HCT116 (cell line): Measurements from ENCODE around the gene JCAD. TPM values are rescaled to one million over a fixed set of nuclear protein-coding genes. Genes with fewer than 3 reads are reported as not detected.

Source experiments
- ATAC-seq: fragments of 200-7000 bp; cut with Tn5 transposase; 2 replicates; pipeline ENCODE4 v1.9.1; 2020; ENCODE audit warnings: mild to moderate bottlenecking, moderate library complexity
- BruUV-seq: library from RNA; stranded (reverse); fragments of 400-500 nt; replicated peaks from 2 replicates; lab custom pipeline; 2021; lab: Mats Ljungman, UMichigan
- CTCF ChIA-PET: fragments of 300-600 bp; sonication (Branson Sonifier 250); formaldehyde crosslinking; loops from one replicate; lab custom pipeline; 2021; ENCODE audit warnings: antibody characterized with exemption; lab: Charles Lee
- POLR2A ChIA-PET: fragments of 300-600, 350-600 bp; sonication (Branson Sonifier 250); formaldehyde crosslinking; loops from one replicate; lab custom pipeline; 2021; ENCODE audit warnings: antibody characterized with exemption; lab: Charles Lee
- RAD21 ChIA-PET, 2 experiments: fragments of 300-600 bp; sonication (Branson Sonifier 250); formaldehyde crosslinking; loops; one replicate each; lab custom pipeline; 2023; ENCODE audit warnings: low total read pairs in 2 of 2; ENCODE audit not compliant: uncharacterized antibody in 2 of 2, unreplicated experiment in 2 of 2, low non-redundant PET in 1 of 2; lab: Charles Lee
- DNase-seq: peaks from one replicate; pipeline ENCODE4 v3.0.0-alpha.2; 2010; ENCODE audit warnings: low read depth, low spot score
- H2AFZ ChIP-seq: fragments of 200-600 bp; shearing (Covaris generic), sonication (generic); 2 replicates; pipeline ENCODE4 v1.6.1; 2017; ENCODE audit warnings: low read depth, mixed run types, mixed read lengths, antibody characterized with exemption, low read length; ENCODE audit not compliant: poor library complexity, severe bottlenecking
- H3K27ac ChIP-seq: 2 replicates; pipeline ENCODE4 v1.5.1; 2012; ENCODE audit warnings: low read depth, low read length
- H3K27me3 ChIP-seq: fragments of 200-600 bp; sonication (generic); 2 replicates; pipeline ENCODE4 v1.6.1; 2016; ENCODE audit warnings: mixed run types, low read length, mixed read lengths; ENCODE audit not compliant: insufficient read depth
- H3K36me3 ChIP-seq, 2 experiments: fragments of 200-500 bp in 1 of 2; fragments of 200-600 bp in 1 of 2; sonication (Bioruptor generic) in 1 of 2; sonication (generic) in 1 of 2; 2 replicates each; pipeline versions ENCODE4 v1.5.1 to v1.6.1; 2014 to 2016; ENCODE audit warnings: low read length in 2 of 2, inconsistent platforms in 1 of 2, mixed read lengths in 1 of 2, mixed run types in 1 of 2; ENCODE audit not compliant: insufficient read depth in 2 of 2, control insufficient read depth in 1 of 2
- H3K4me1 ChIP-seq, 2 experiments: fragments of 200-600 bp in 1 of 2; sonication (generic) in 1 of 2; 2 replicates each; pipeline versions ENCODE4 v1.5.1 to v1.6.1; 2012 to 2017; ENCODE audit warnings: low read length in 2 of 2, inconsistent platforms in 1 of 2, mild to moderate bottlenecking in 1 of 2, mixed read lengths in 1 of 2, mixed run types in 1 of 2, moderate library complexity in 1 of 2; ENCODE audit not compliant: insufficient read depth in 2 of 2, control insufficient read depth in 1 of 2
- H3K4me2 ChIP-seq: fragments of 200-600 bp; sonication (generic); 2 replicates; pipeline ENCODE4 v1.6.1; 2017; ENCODE audit warnings: mixed run types, low read length, mixed read lengths
- H3K4me3 ChIP-seq, 2 experiments: fragments of 200-600 bp in 1 of 2; sonication (generic) in 1 of 2; replicated peaks in 1 of 2; 2 replicates each; pipeline ENCODE4 v1.5.1; 2011 to 2016; ENCODE audit warnings: low read length in 2 of 2, control low read depth in 1 of 2, low read depth in 1 of 2, mild to moderate bottlenecking in 1 of 2, mixed read lengths in 1 of 2, mixed run types in 1 of 2
- H3K79me2 ChIP-seq: fragments of 200-600 bp; sonication (generic); 2 replicates; pipeline ENCODE4 v1.6.1; 2017; ENCODE audit warnings: mild to moderate bottlenecking, mixed run types, low read length, moderate library complexity, mixed read lengths; ENCODE audit not compliant: insufficient read depth
- H3K9ac ChIP-seq: fragments of 200-600 bp; sonication (generic); 2 replicates; pipeline ENCODE4 v1.6.1; 2016; ENCODE audit warnings: low read length, mixed read lengths
- H3K9me2 ChIP-seq: fragments of 200-600 bp; sonication (generic), shearing (Covaris generic); 2 replicates; pipeline ENCODE4 v1.6.1; 2017; ENCODE audit warnings: mixed run types, mild to moderate bottlenecking, moderate library complexity; ENCODE audit not compliant: insufficient read depth
- H3K9me3 ChIP-seq, 2 experiments: fragments of 200-500 bp in 1 of 2; fragments of 200-600 bp in 1 of 2; sonication (Bioruptor generic) in 1 of 2; sonication (generic) in 1 of 2; 2 replicates each; pipeline ENCODE4 v1.6.1; 2014 to 2017; ENCODE audit warnings: low read length in 2 of 2, mixed read lengths in 2 of 2, inconsistent platforms in 1 of 2, low read depth in 1 of 2, mild to moderate bottlenecking in 1 of 2, mixed run types in 1 of 2, moderate library complexity in 1 of 2; ENCODE audit not compliant: control insufficient read depth in 1 of 2, insufficient read depth in 1 of 2
- H4K20me1 ChIP-seq: fragments of 200-600 bp; sonication (generic), shearing (Covaris generic); 2 replicates; pipeline ENCODE4 v1.6.1; 2017; ENCODE audit warnings: mixed run types, mild to moderate bottlenecking, moderate library complexity; ENCODE audit not compliant: insufficient read depth
- CBX3 ChIP-seq: IDR thresholded peaks from 2 replicates; pipeline ENCODE4 v1.6.1; 2012; ENCODE audit warnings: low read depth
- CEBPB ChIP-seq: IDR thresholded peaks from 2 replicates; pipeline ENCODE4 v1.6.1; 2012; ENCODE audit warnings: low read depth
- EZH2 ChIP-seq: fragments of 200-600 bp; sonication (generic); IDR thresholded peaks from 2 replicates; pipeline ENCODE4 v1.6.1; 2017; ENCODE audit warnings: antibody characterized with exemption, mixed run types
- SRF ChIP-seq: IDR thresholded peaks from 2 replicates; pipeline ENCODE4 v1.6.1; 2012; ENCODE audit warnings: low read depth
- YY1 ChIP-seq: IDR thresholded peaks from 2 replicates; pipeline ENCODE4 v1.6.1; 2011; ENCODE audit warnings: low read length, low read depth, moderate library complexity, mild to moderate bottlenecking; ENCODE audit not compliant: insufficient replicate concordance; ENCODE audit errors: extremely low read depth
- ZFX ChIP-seq: fragments of 450-650 bp; IDR thresholded peaks from 2 replicates; pipeline ENCODE4 v1.6.1; 2017
- ZNF274 ChIP-seq: fragments of 200-500 bp; sonication (Bioruptor generic); IDR thresholded peaks from 2 replicates; pipeline ENCODE4 v1.6.1; 2014; ENCODE audit warnings: mild to moderate bottlenecking, low read depth, low read length, inconsistent platforms
- intact Hi-C: fragments of 100-400 bp; cut with micrococcal nuclease; formaldehyde crosslinking; loops from 2 replicates; pipeline ENCODE4 v1.10.0; 2022
- total RNA-seq: library from RNA; stranded (reverse); gene quantifications from one replicate; pipeline ENCODE4 v1.2.1, GENCODE V29; 2021; ENCODE audit not compliant: unreplicated experiment
- TF ChIP-seq, protein P1 (sequence below): IDR thresholded peaks from 2 replicates; pipeline ENCODE4 v1.6.1; 2011; ENCODE audit warnings: mild to moderate bottlenecking, low read length, moderate library complexity; ENCODE audit not compliant: insufficient replicate concordance; ENCODE audit errors: extremely low read depth
- TF ChIP-seq, protein P2 (sequence below), 3 experiments: fragments of 200-600 bp in 1 of 3; sonication (generic) in 1 of 3; IDR thresholded peaks in 2 of 3; conservative IDR thresholded peaks in 1 of 3; 2 replicates each; pipeline ENCODE4 v1.5.1; 2012 to 2017; ENCODE audit warnings: low read depth in 2 of 3, low read length in 2 of 3, antibody characterized with exemption in 1 of 3, borderline replicate concordance in 1 of 3, control low read depth in 1 of 3, mild to moderate bottlenecking in 1 of 3, mixed read lengths in 1 of 3, mixed run types in 1 of 3, moderate library complexity in 1 of 3; ENCODE audit not compliant: insufficient read depth in 1 of 3

The JCAD gene
- total RNA-seq, 1 experiment from 2014 or later, result 17.5 TPM

- Histone ChIP-seq H3K27me3 (no peaks in the 10 kb centered on the region), H4K20me1 (no peaks in the 10 kb centered on the region), H3K36me3 (no peaks in the 10 kb centered on the region), H3K4me3 (no peak overlapping the region), H3K4me1 (peaks cover 3 to 33% of the 10 kb centered on the region in 2 experiments; a peak in 3 of 4 replicates), H3K9me2 (no peaks in the 10 kb centered on the region), H3K9ac (no peak overlapping the region), H3K79me2 (no peaks in the 10 kb centered on the region), H3K27ac (no peak overlapping the region), H3K4me2 (no peak overlapping the region), H3K9me3 (no peaks in the 10 kb centered on the region), H2AFZ (no peak overlapping the region)
- CTCF ChIA-PET, result no interaction called here
- RAD21 ChIA-PET, result no interaction called here
- POLR2A ChIA-PET, result no interaction called here
- DNase-seq, result no peak
- no peak for ATAC-seq
- no TSS peak for BruUV-seq
- intact Hi-C loops, result no loop called here
- TF ChIP-seq, protein P1, sequence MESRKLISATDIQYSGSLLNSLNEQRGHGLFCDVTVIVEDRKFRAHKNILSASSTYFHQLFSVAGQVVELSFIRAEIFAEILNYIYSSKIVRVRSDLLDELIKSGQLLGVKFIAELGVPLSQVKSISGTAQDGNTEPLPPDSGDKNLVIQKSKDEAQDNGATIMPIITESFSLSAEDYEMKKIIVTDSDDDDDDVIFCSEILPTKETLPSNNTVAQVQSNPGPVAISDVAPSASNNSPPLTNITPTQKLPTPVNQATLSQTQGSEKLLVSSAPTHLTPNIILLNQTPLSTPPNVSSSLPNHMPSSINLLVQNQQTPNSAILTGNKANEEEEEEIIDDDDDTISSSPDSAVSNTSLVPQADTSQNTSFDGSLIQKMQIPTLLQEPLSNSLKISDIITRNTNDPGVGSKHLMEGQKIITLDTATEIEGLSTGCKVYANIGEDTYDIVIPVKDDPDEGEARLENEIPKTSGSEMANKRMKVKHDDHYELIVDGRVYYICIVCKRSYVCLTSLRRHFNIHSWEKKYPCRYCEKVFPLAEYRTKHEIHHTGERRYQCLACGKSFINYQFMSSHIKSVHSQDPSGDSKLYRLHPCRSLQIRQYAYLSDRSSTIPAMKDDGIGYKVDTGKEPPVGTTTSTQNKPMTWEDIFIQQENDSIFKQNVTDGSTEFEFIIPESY, result no peak
- TF ChIP-seq ZNF274 (no peak), EZH2 (no peak), CEBPB (no peak), SRF (no peak), ZFX (no peak), YY1 (no peak), CBX3 (no peak)
- TF ChIP-seq, protein P2, sequence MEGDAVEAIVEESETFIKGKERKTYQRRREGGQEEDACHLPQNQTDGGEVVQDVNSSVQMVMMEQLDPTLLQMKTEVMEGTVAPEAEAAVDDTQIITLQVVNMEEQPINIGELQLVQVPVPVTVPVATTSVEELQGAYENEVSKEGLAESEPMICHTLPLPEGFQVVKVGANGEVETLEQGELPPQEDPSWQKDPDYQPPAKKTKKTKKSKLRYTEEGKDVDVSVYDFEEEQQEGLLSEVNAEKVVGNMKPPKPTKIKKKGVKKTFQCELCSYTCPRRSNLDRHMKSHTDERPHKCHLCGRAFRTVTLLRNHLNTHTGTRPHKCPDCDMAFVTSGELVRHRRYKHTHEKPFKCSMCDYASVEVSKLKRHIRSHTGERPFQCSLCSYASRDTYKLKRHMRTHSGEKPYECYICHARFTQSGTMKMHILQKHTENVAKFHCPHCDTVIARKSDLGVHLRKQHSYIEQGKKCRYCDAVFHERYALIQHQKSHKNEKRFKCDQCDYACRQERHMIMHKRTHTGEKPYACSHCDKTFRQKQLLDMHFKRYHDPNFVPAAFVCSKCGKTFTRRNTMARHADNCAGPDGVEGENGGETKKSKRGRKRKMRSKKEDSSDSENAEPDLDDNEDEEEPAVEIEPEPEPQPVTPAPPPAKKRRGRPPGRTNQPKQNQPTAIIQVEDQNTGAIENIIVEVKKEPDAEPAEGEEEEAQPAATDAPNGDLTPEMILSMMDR (IDR thresholded peaks at IDR 0.05 in 2 of 3, conservative IDR thresholded peaks at IDR 0.05 in 1 of 3; ENCODE audit: borderline replicate concordance in 1 of 3, insufficient read depth in 1 of 3, low read depth in 2 of 3, low read length in 2 of 3), result no peak
Measured at GRCh38 chr10:30094601-30095000, 35.2 kb upstream of the JCAD start.
